Measurements from ENCODE around the gene GPR146. TPM values are rescaled to one million over a fixed set of nuclear protein-coding genes. Genes with fewer than 3 reads are reported as not detected.

Gene GPR146
- total RNA-seq, 2 donors from 2014 or later, result 13.4 to 18.6 TPM

- no peak for TF ChIP-seq CTCF (IDR thresholded peaks at IDR 0.05)
- H3K36me3 ChIP-seq, result peaks cover 14% of the 10 kb centered on the region
- H3K9me3 ChIP-seq, result no peaks in the 10 kb centered on the region
- H3K4me3 ChIP-seq, result no peak overlapping the region
- H3K4me1 ChIP-seq, result peaks cover 0 to 38% of the 10 kb centered on the region in 2 donors
- no peak for DNase-seq (ENCODE audit: low spot score)
- no peaks in the 10 kb centered on the region for H3K27me3 ChIP-seq
- H3K27ac ChIP-seq, result no peak overlapping the region
These were observed 46.6 kb downstream of the GPR146 start for GRCh38 chr7:1090686-1091643.

GRCh38 chr7:1091644-1092027 is 47.3 kb downstream of the GPR146 start:
- Histone ChIP-seq H3K27ac (no peak overlapping the region), H3K9me3 (no peaks in the 10 kb centered on the region), H3K36me3 (peaks cover 14% of the 10 kb centered on the region), H3K4me1 (peaks cover 0 to 41% of the 10 kb centered on the region in 2 donors), H3K4me3 (no peak overlapping the region), H3K27me3 (no peaks in the 10 kb centered on the region)
- TF ChIP-seq CTCF (IDR thresholded peaks at IDR 0.05), result no peak
- no peak for DNase-seq (ENCODE audit: low spot score)

GRCh38 chr7:1092161-1092632 is 47.9 kb downstream of the GPR146 start:
- Histone ChIP-seq H3K4me3 (no peak overlapping the region), H3K27me3 (no peaks in the 10 kb centered on the region), H3K36me3 (peaks cover 14% of the 10 kb centered on the region), H3K9me3 (no peaks in the 10 kb centered on the region), H3K4me1 (peaks cover 0 to 42% of the 10 kb centered on the region in 2 donors), H3K27ac (no peak overlapping the region)
- no peak for DNase-seq (ENCODE audit: low spot score)
- no peak for TF ChIP-seq CTCF (IDR thresholded peaks at IDR 0.05)

- DNase-seq (ENCODE audit: low spot score), result no peak
- Histone ChIP-seq H3K27me3 (no peaks in the 10 kb centered on the region), H3K4me1 (peaks cover 0 to 35% of the 10 kb centered on the region in 2 donors), H3K27ac (no peak overlapping the region), H3K36me3 (peaks cover 14% of the 10 kb centered on the region), H3K9me3 (no peaks in the 10 kb centered on the region), H3K4me3 (no peak overlapping the region)
- TF ChIP-seq CTCF (IDR thresholded peaks at IDR 0.05), result no peak
These were observed 48.6 kb downstream of the GPR146 start for GRCh38 chr7:1092806-1093501.

GRCh38 chr7:1093502-1093843 is 49.1 kb downstream of the GPR146 start:
- Histone ChIP-seq H3K4me1 (peaks cover 0 to 29% of the 10 kb centered on the region in 2 donors), H3K36me3 (peaks cover 14% of the 10 kb centered on the region), H3K27me3 (no peaks in the 10 kb centered on the region), H3K4me3 (no peak overlapping the region), H3K9me3 (no peaks in the 10 kb centered on the region), H3K27ac (no peak overlapping the region)
- TF ChIP-seq CTCF (IDR thresholded peaks at IDR 0.05), result no peak
- DNase-seq (ENCODE audit: low spot score), result no peak

All from right atrium auricular region (tissue), 2 donors.